Fibroblast of peridontal ligament (primary cell): ENCODE data around the gene RNASEH2A.
"Not testable (repeated sequence)": the region's sequence is repeated elsewhere in the genome, so short reads cannot be mapped to it uniquely, and the experiment has no call there.

ENCODE experiments used
- DNase-seq: peaks from one replicate; pipeline ENCODE4 v3.0.0-alpha.2; 2010; ENCODE audit errors: extremely low read depth

Gene RNASEH2A

DNA sequence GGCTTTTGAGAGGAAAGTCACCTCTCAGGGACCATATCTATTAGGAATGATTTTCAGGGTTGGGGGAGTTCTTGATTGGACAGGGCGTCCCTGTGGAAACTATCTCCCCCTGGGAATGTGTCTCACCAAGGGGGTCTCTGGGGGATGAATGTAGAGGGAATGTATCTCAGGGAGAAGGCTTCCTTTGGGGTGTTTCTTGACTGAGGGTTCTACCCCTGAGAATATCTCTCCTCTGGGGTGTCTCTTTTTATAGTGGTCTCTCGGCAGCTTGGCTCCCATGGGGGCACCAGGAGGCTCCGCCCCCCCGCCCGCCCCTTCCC lies 27.0 kb downstream of the RNASEH2A start:
- DNase-seq, result no peak

- no peak for DNase-seq
Observed at GRCh38 chr19:12833738-12834565, 27.6 kb downstream of the RNASEH2A start.

GRCh38 chr19:12834566-12834943 lies 28.2 kb downstream of the RNASEH2A start, which contains the start of gene RTBDN:
Gene RTBDN, minus strand, starts transcription at chr19:12834579. Its CDS starts 4,600 bp downstream, at chr19:12829979.
- no peak for DNase-seq

- no peak for DNase-seq
Observed at GRCh38 chr19:12834976-12835757, 28.8 kb downstream of the RNASEH2A start.

GRCh38 chr19:12836529-12836863 lies 30.1 kb downstream of the RNASEH2A start:
- DNase-seq, result no peak

DNA sequence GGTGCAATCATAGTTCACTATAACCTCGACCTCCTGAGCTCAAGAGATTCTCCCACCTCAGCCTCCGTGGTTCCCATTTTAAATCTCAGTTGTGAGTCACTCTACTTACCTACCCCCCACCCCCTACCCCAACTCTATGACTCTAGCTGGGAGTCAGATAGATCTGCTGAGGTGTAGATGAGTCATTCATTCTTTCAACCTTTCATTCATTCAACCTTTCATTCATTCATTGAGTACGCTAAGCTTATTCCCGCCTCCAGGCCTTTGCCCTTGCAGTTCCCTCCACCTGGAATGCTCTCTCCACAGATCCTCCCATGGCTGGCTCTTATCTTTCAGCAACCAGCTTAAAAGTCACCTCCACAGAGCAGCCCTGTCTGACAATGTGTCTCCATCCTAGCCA lies 30.8 kb downstream of the RNASEH2A start:
- DNase-seq, result no peak

DNA sequence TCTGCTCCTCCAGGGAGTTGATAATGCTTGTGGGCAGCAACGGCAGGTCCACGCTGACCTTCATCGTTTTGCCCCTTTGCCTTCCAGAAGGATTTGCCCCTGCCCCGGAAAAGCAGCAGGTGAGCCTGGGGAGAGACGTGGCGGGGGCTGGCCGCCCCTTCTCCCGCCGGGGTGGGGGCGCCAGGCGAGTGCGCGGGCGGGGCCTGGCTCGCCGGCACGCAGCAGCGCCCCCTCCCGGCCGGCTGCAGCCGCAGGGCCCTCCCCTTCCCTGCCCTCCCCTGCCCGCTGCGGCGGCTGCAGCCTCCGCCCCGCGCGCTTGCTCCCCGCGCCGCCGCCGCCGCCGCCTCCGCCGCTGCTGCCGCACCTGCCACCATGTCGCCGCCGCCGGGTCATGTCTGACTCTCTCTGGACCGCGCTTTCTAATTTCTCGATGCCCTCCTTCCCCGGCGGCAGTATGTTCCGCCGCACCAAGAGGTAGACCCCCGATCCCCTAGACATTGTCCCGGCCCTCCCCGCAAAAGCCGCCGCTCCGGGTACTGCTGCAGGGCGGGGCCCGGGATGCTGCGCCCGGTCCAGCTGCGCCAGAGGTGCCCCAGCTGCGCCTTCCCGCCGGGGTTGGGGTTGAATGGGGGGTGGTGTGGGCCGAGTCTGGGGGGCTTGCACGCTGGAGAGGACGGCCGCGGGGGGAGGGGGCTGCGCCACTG lies 31.9 kb downstream of the RNASEH2A start, which contains the start of gene MAST1:
Gene MAST1 (plus strand): TSS at position 334 of the 704 bp plus-strand sequence. CDS start 58 bp downstream, at position 392.
- DNase-seq, result no peak

DNA sequence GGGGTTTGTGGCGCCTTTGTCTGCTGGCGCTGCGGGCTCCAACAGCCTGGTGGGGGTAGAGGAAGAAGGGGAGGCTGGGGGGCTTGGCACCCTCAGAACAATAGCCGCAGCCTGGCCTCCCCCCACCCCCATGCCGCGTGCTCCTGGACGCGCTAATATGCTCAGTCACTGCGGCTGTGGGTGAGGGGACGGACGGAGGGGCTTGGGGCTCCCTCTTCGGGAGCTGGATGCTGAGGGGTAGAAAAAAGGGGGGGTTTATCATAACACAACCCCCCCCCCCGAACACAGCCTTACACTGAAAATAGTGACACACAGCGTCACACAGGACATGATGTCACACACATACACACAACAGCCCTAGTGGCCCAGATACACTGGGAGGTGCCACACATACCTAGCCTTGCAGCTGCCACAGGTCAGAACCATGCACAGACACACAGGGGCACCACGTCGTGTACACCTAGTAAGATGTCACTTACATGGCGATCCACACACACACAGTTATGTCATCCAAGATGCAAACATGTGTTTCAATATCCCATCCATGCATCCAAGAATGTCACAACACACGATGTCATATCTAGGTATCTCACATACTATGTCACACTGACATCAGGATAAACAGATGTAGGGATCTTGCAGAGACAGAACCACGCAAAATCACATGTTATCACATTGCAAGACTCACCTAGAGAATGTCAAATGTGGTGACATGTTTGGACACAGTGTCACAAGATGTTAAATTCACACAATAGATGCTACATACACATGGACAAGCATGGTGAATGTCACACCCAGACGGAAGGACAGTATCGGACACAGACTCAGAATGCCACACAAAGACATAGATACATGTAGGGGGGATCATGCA lies 32.7 kb downstream of the RNASEH2A start:
- DNase-seq, result no peak

DNA sequence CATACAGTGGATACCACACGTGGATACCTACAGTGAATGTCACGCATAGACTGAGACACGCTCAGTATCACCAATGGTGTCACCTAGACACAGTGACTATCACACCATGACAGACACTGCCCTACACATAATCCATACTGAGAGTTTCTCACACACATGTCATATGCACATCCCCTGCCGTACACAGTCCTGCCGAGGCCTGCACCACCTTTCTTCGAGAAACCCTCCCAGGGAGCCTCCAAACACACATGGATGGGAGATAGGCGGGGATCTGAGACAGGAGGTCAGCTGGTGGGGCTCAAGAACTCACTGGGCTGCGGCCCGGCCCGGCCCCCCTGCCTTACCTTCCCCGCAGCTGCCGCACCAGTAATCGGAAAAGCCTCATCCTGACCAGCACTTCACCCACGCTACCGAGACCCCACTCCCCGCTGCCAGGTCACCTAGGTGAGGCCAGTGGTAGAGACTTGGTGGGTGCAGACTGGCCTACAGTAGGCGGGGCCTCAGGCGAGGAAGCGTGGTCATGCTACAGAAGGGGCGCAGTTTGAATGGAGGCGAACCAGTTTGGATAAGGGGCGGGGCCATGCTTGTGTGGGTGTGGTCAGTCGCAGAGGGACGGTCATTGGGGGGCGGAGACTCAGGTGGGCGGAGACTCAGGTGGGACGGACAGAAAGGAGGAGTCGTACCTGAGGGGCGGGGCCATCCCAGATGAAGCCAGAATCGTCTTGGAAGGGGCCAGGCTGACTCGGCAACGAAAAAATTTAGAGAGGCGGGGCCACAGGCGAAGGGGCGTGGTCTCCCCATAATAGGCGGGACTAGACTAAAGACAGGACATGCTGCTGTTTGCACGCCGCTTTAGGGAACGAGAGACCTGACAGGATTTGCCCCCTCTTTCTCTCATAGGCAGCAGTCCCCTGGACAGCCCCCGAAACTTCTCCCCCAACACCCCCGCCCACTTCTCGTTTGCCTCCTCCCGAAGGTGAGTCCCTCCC lies 34.0 kb downstream of the RNASEH2A start:
- DNase-seq, result no peak

DNA sequence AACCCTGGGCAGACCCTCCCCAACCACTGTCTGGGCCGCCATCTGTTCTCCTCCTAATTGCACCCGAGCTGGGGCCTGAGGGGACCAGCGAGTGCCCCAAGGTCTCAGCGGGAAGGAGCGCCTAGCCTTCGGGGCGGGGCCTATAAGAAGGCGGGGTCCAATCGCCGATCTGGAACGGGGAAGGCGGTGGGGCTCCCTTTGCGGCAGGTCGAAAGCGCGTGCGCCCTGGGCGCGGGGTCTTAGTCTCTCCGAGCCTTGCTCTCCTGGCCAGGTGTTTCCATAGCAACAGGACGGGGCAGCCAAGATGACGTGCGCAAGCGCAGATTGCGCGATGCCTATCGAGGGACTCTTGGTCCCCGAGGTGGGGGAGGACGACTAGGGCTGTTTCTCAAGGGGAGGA lies 34.7 kb downstream of the RNASEH2A start:
- DNase-seq, result no peak

DNA sequence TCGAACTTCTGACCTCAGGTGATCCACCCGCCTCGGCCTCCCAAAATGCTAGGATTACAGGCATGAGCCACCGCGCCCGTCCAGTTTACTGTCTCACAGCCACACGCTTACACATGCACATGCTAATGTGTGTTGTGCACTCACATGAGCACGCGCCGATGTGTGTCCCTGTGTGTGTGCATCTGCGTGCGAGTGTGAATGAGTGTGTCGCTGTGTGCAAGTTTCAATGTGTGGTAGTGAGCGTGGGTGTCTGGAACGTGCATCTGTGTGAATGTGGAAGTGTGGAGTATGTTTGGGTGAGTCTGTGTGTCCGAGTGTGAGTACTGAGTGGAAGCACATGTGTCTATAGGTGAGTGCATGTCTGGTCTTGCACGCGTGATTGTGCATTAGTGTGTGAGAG lies 36.1 kb downstream of the RNASEH2A start:
- no peak for DNase-seq

- DNase-seq, result no peak
Observed at GRCh38 chr19:12843328-12843727, 36.9 kb downstream of the RNASEH2A start.

DNA sequence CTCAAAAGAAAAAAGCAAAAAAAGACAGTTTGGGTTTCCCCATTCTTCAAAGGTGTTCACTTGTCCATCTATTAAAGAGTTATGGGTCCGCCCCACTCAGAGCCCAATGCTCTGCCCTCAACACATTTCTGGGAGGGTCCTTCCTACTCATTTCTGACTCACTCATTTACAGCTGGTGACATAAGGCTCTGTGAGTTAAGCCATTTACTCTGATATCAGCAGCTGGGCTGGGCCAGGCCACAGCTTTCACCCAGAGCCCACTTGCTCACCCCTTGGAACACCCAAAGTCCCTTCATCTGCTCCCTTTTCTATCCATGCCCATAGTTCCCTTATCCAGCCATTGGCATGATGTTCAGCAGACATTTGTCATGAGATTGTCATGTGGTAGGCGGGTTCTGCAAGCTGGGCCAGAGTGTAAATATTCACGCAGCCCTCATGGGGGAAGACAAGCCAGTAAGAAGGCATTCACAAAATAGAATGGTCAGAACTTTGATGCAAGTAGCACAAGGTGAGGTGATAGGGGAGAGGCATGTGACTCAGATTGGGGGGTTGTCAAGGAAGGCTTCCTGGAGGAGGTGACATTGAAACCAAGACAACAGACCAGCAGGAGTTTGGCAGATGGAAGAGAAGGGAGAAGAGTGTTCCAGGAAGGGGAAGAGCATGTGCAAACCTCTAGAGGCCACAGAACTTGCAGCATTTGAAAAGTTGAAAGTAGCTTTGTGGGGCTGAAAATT lies 37.8 kb downstream of the RNASEH2A start:
- DNase-seq, result no peak

- DNase-seq, result not testable (repeated sequence)
Observed at GRCh38 chr19:12846613-12847012, 40.2 kb downstream of the RNASEH2A start.

GRCh38 chr19:12847159-12848139 lies 41.1 kb downstream of the RNASEH2A start:
- DNase-seq, result peak; percentile 67

GRCh38 chr19:12856653-12857052 lies 50.3 kb downstream of the RNASEH2A start:
- DNase-seq, result no peak

GRCh38 chr19:12858041-12858928 lies 51.9 kb downstream of the RNASEH2A start:
- DNase-seq, result no peak
